Measurements from ENCODE around the gene KLHL12.
"Not testable (repeated sequence)": the region's sequence is repeated elsewhere in the genome, so short reads cannot be mapped to it uniquely, and the experiment has no call there.

KLHL12 gene

DNA sequence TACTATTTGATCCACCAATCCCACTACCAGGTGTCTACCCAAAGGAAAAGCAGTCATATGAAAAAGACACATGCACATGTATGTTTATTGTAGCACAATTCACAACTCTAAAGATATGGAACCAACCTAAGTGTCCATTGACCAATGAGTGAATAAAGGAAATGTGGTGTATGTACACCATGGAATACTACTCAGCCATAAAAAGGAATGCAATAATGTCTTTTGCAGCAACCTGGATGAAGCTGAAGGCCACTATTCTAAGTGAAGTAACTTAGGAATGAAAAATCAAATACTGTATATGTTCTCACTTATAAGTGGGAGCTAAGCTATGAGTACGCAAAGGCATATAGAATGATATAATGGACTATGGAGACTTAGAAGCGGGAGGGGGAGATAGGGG lies 18.4 kb upstream of the KLHL12 start:
- DNase-seq = no peak

DNA sequence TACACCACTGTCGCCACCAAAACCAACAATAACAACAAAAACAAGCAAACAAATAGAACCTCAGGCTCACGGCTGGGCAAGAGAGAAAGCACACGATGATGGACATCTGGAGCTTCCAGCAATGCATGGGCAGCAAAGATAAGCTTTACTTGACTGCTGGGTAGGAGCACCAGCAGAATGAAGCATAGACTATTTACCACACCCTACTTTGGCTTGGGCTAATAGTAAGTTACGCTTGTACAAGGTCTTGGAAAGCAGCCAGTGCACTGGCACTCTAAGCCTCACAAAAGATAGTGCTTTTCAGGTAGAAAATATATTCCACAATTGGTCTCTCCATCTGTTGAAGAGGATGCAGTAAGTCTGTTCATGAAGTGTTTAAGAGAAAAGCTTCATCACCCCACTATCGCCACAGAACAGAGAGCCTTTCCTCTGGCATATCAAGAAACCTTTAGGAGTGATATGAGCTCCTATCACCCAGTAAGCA lies 17.4 kb upstream of the KLHL12 start:
- no peak for DNase-seq

DNA sequence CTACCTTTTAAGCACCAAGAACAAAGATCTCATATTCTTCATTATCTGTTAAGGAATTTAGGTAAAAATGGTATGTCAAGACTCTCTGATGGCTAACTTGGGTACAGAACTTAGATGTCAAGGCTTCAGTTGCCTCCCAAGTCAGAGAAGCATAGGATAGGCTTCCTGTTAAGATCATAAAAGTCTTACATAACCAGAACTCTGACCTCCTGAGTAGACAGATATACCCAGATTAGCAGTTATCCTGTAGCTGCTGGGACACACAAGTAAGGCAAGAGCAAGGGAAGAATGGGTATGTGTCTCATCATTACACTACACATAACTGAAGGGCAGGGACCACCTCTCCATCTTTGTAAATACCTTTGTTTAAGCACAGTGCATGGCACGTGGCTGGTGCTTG lies 15.4 kb upstream of the KLHL12 start:
- DNase-seq = no peak

DNA sequence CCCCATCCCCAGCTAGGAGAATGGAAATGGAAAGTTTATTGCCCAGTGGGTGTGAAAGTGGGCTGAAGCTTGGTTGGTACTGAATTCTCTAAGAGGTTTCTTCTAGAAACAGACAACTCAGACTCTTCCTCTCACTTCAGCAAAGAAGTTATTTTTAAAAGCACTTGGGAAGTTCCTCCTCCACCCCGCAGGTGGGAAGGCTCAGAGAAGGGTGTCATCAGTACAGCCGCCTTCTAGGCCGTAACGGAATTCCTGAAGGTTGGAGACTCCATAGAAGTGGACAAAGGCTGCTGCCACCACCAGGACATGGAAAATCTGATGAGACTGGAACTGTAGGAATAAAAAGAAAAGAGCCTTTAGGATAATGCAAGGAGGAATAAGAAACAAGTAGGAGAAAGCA lies 14.3 kb upstream of the KLHL12 start:
- no peak for DNase-seq

DNA sequence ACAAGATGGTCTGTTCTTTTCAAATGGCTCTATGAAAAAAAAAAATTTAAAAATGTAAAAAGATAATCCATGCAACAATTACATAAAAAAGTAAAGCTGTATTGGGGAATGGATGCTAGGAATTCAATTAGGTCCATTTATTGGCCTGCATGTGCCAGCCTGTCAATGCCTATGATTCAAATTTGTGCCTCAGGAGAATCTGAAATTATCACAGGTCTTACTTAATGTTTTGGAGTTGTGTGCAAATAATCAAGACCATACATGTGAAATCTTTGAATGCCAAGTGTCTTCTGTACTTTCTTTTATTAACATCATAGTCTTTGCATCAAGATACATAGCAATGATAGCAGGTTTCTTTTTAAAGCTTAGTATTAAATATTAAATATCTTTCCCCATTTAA lies 13.5 kb upstream of the KLHL12 start:
- DNase-seq = no peak

DNA sequence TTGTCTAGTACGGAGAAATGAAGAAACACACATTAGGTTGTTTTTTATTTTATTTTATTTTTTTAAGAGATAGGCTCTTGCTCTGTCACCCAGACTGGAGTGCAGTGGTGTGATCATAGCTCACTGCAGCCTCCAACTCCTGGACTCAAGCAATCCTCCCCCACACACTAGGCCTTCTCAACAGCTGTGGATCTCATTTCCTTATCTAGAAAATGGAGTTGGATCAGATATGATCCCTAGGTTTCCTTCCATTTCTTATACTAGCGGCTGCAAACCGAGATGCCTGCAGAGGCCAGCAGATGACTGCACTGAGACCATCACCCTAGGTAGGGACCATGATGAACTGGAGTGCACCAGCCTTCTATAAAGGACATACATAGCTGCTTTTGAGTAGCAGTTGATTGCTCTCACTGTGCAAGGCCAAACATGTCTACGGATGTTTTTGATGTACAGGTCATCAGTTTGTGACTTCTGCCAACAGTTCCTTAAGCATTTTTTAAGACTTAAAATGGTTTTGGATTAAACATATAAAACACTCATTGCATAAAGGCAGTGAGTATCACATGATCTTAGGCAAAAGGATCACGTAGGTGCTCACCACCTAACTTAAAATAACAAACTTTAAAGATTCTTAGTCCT lies 11.4 kb upstream of the KLHL12 start:
- DNase-seq = no peak

DNA sequence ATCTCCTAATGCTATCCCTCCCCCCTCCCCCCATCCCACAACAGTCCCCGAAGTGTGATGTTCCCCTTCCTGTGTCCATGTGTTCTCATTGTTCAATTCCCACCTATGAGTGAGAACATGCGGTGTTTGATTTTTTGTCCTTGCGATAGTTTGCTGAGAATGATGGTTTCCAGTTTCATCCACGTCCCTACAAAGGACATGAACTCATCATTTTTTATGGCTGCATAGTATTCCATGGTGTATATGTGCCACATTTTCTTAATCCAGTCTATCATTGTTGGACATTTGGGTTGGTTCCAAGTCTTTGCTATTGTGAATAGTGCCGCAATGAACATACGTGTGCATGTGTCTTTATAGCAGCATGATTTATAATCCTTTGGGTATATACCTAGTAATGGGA lies 9.4 kb upstream of the KLHL12 start:
- DNase-seq = not testable (repeated sequence)

DNA sequence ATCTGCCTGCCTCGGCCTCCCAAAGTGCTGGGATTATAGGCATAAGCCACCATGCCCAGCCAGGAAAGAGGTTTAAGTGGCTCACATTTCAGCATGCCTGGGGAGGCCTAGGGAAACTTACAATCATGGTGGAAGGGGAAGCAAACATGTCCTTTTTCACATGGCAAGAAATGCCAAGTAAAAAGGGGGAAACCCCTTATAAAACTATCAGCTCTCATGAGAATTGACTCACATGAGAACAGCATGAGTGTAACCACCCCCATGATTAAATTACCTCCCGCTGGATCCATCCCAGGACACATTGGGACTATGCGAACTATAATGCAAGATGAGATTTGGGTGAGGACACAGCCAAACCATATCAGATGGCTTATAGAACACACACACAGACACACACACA lies 8.8 kb upstream of the KLHL12 start:
- DNase-seq = no peak

DNA sequence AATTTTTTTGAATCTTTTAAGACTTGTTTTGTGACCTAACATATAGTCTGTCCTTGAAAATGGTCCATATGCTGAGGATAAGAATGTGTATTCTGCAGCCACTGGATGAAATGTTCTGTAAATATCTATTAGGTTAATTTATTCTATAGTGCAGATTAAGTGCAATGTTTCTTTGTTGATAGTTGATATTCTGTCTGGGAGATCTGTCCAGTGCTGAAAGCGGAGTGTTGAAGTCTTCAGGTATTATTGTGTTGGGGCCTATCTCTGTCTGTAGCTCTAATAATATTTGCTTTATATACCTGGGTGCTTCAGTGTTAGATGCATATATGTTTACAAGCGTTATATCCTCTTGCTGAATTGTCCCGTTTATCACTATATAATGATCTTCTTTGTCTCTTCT lies 7.7 kb upstream of the KLHL12 start:
- no peak for DNase-seq

DNA sequence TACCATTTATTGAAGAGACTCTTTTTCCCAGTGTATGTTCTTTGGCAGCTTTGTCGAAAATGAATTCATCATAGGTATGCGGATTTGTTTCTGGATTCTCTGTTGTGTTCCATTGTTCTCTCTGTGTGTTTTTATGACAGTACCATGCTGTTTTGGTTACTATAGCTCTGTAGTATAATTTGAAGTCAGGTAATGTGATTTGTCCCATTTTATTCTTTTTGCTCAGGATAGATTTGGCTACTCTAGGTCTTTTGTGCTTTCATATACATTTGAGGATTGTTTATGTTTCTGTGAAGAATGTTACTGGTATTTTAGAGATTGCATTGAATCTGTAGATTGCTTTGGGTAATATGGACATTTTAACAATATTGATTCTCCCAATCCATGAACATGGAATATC lies 5.4 kb upstream of the KLHL12 start:
- no peak for DNase-seq

DNA sequence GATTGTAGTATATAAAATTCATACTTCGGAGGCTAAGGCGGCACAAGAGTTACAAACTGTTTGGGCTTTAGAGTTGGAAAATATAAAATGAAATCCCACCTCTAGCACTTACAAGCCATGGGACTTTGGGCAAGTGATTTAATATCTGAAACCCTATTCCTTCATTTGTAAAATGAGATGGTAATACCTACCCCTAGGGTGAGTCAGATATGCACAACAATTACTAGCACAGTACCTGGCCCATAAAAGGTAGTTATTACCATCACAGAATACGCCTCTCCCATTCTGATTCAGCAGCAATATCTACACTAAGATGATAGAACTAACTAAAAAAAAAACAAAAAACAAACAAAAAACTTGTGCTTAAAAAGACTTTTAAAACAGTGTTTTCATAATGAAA lies 3.5 kb downstream of the KLHL12 start:
- no peak for DNase-seq

DNA sequence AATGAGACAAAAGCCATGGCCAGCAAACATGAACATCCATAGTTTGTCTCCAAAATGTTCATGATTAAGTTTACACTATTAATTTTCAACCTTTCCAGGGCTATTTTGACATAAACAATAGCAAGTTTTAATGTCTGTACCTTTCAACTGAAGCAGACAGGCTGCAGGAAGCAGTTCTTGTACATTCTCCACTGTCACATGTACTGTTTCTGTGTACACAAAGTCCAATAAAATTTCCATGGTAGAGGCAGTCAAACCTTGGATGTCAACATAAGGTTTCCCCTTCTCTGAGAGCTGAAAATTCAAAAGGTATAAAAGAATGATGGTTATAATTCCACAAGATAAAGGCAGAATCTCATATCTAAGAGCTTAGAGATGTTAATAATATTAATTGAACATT lies 7.4 kb downstream of the KLHL12 start:
- no peak for DNase-seq

DNA sequence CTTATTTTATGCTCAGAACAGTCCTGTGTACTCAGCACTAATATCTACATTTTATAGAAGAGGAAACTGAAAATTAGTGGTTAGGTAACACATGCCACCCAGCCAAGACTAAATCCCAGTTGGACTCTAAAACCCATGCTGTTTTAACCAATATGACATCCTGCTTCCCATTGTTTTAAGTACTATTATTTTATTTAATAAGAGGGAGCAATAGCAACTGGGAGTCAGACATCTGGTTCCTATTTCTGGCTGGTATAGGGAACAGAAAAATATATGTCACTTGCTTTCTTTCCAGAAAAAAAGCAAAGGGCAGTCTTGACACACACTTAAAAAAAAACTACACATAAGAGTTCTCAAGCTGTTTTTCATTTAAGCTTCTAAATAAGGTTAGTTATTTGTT lies 11.9 kb downstream of the KLHL12 start:
- DNase-seq = no peak

DNA sequence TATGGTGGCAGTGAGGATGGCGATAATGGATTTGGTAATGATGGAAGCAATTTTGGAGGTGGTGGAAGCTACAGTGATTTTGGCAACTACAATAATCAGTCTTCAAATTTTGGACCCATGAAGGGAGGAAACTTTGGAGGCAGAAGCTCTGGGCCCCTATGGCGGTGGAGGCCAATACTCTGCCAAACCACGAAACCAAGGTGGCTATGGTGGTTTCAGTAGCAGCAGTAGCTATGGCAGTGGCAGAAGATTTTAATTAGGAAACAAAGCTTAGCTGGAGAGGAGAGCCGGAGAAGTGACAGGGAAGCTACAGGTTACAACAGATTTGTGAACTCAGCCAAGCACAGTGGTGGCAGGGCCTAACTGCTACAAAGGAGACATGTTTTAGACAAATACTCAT lies 14.6 kb downstream of the KLHL12 start:
- DNase-seq = not testable (repeated sequence)

DNA sequence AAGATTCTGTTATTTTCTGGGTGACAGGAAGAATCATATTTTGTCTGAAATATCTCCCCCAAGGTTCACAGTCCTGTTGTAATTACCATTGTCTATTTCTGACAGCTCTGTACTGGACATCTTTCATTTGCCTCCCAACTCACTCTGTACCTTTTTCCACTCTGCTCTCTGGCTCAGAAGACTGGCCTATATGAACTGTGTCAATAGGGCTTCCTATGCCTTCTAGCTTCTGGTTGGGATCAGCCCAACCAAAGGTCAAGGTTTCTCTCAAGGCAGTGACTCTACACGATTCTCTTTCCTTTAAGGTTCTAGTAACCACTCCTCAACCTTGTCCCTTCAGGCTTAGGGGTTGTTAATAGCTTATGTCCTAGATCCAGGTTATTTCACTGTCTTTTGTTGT lies 17.5 kb downstream of the KLHL12 start:
- DNase-seq = no peak

DNA sequence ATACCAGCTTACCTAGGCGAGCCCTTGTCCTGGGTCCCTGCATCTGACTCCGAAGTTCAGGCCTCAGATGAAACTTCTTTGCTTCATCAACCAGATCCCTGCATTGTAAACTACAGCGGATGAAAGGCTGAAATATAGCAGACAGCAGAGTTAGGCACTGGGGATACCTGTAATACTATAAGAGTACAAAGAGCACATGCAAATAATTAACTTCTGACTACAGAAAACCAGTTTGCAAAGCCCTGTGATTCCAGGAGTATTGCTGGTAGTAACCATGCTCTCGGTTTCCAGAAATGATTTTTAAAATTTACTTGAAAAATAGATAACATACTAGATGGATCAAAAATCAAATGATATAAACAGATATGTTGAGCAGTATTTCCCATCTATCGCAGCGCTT lies 18.0 kb downstream of the KLHL12 start:
- DNase-seq = no peak

DNA sequence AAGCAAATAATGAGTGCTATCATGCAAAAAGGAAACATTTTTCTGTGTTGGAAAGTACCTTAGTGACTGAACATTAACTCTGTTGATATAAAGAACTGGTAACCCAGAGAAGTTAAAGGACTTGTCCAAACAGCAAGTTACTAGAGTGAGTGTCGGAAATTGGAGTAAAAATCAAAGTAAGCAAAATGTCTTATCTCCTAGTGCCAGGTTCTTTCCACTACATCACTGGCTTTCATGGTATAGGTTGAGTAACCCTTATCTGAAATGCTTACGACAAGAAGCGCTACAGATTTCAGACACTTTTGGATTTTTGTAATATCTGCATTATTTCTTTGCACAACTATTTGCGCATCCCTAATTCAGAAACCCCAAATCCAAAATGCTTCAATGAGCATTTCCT lies 21.7 kb downstream of the KLHL12 start:
- no peak for DNase-seq

DNA sequence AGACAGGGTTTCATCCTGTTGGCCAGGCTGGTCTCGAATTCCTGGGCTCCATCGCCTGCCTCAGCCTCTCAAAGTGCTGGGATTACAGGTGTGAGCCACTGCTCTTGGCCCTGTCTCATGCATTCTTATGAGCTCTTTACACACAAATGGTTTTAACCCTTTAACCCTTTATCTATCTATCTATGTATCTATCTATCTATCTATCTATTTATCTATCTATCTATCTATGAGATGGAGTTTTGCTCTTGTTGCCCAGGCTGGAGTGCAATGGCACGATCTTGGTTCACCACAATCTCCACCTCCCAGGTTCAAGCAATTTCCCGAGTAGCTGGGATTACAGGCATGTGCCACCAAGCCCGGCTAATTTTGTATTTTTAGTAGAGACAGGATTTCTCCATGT lies 23.2 kb downstream of the KLHL12 start:
- not testable (repeated sequence) for DNase-seq

DNA sequence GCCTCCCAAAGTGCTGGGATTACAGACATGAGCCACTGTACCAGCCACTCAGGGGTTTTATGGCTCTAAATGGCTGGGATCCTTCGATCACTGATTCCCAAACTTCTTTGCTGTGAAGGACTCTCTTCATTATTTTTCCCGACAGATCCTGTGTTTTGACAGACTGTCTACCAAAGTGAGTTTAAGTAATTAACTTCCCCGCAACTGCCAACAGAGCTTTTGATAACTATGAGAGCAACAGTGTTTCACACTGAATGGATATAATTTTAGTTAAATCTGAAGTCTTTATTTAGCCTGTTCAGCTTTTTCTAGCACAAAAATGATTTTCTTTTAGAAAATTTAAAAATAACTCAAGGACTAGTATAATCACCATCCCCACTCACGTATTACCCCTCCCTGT lies 25.5 kb downstream of the KLHL12 start:
- DNase-seq = no peak

DNA sequence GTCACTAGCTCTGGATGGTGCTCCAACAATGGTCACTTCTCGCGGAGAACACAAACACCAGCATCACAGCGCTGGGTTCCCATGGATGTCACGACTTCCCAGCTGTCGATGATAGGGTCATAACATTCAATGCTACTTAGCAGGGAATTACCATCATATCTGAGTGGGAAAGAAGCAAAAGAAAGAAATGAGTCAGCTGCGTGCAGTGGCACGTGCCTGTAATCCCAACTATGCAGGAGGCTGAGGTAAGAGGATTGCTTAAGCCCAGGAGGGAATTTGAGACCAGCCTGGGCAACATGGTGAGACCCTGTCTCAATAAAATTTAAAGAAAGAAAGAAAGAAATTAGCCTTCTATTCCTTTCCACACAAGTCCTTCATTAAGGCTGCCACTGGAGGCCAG lies 34.5 kb downstream of the KLHL12 start:
- DNase-seq = no peak

DNA sequence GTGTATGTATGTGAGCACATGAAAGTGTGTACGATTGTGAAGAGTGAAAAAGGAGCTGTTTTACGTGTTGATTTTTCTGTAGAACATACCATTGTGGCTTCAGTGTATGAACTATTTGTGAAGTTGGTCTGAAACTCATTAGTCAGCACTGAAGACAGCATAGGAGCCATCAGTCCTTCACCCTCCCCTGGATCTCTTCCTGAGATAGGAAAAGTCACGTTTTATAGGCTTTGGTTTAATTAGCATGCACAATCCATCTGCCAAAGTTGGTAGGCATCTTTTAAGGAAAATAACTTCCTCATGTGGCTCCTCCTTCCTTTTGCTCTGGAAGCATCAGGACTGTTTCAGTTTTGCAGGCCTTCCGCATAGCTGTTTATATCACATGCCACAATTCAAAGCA lies 36.6 kb downstream of the KLHL12 start:
- DNase-seq = no peak

DNA sequence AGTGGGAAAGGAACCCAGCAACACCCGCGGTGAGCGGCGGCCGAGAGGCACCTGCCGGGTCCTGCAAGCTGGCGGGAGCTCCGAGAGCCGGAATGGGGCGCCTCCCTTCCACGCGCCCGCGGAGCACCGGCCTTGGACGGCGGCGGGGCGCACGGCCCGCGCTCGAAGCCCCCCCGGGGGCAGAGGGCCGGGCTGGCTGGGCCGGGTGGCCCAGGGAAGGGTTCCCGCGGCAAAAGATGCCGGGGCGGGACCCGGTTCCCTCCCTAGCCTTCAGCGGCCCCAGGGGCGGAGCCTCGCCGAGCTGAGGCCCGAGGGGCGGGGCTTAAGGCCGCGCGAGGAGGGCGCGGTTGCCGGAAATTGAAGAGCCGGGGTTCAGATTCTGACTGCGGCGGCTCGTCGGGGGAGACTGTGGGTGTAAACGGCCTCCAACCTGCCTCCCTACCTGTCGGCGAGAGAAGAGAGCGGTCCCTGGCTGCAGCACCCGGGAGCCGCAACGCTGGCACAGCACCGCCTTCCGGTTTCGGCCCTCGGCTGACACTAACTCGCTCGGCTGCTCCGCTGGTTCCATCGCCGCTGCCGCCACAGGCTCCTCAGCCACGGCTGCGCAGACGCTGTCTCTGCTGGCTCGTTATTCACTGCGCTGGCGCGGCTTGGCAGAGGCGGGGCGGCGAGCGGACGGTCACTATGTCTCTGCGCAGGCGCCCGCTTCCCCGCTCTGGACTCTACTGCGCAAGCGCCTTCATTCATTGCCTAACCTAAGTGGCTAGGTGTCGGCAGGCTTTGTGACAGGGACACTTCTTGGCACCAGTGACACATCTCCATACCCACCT lies 38.3 kb downstream of the KLHL12 start, which contains the start of gene RABIF:
Gene RABIF (minus strand): TSS at position 619 of the 830 bp plus-strand sequence. CDS start 51 bp downstream, at position 568.
- DNase-seq = peak; percentile 97

DNA sequence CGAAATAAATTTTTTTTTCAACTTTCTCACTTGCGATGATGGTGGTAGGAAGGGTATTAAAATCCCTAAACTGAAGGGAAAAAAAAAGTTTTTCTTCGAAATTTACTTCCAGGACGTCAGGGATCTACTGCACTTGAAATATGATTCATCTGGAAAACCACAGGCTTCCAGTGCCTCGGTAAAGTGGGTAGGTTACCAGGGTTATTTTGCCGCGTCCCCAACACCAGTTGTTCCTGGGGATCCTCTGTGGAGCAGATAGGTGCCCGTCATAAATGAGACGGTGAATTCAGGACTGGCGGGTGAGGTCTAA lies 38.9 kb downstream of the KLHL12 start:
- DNase-seq = no peak

DNA sequence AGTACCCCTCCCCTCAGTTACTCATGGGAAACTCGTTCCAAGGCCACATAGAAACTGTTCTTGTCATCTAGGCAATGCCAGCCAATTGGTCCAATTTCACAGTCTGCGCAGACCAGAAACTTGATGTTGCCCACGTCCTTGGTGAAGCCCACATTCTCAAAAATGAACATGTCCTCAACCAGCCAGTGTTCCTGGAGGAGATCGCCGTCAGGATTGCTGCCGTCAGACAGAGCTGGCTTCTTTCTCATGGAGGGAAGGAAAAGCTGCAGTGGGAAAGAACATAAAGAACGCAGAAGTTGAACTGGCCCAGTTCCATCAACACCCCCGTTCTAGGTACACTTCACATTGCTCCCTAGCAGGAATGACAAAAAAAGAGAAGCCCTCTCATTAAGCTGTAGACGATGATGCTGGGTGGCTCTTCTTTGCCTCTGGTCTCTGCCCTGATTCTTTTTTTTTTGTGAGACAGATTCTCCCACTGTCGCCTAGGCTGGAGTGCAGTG lies 46.0 kb downstream of the KLHL12 start:
- DNase-seq = no peak

DNA sequence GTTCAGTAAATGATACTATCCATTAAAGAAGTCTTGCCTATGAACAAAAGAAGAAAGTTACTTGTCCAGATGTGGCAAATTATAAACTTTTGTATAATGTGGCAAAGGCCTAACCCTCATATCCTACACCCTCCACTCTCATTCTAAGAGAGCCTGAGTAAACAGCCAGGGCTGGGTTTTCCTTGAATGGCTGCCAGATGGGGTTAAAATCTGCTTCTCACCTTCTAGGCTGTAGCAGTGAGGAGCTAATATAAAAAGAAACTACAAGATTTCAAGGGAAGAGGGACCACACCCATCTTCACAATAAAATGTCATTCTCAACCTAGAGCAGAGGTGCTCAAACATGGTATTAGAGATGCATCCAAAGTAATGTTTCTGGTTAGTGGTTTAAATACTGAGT lies 47.0 kb downstream of the KLHL12 start:
- DNase-seq = no peak
